HG03280 (cell line): ENCODE measurements around the gene TBC1D14.
"Not testable (repeated sequence)": the region's sequence is repeated elsewhere in the genome, so short reads cannot be mapped to it uniquely, and the experiment has no call there.

ENCODE experiments used
- ATAC-seq: cut with Tn5 transposase; IDR thresholded peaks from one replicate; pipeline ENCODE4 v1.9.1; 2021; ENCODE audit warnings: mild to moderate bottlenecking, moderate library complexity; ENCODE audit not compliant: unreplicated experiment

TBC1D14 gene

GRCh38 chr4:6889736-6890324 lies 19.8 kb upstream of the TBC1D14 start:
- no peak for ATAC-seq

DNA sequence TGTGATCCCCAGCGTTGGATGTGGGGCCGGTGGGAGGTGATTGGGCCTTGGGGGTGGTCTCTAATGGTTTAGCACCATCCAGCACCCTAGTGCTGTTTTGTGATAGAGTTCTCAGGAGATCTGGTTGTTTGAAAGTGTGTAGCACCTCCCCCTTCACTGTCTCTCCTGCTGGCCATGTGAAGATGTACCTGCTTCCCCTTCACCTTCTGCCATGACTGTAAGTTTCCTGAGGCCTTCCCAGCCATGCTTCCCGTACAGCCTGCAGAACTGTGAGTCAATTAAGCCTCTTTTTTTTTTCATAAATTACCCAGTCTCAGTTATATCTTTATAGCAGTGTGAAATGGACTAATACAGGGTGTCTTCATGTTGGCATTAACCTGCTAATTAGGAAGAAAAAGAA lies 19.3 kb upstream of the TBC1D14 start:
- no peak for ATAC-seq

DNA sequence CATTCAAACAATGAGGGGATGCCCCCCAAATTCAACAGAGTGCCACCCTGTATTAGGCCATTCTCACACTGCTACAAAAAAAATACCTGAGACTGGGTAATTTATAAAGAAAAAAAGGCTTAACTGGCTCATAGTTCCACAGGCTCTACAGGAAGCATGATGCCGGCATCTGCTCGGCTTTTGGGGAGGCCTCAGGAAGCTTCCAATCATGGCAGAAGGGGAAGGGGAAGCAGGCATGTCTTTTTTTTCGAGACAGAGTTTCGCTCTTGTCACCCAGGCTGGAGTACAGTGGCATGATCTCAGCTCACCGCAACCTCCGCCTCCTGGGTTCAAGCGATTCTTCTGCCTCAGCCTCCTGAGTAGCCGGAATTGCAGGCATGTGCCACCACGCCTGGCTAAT lies 18.7 kb upstream of the TBC1D14 start:
- ATAC-seq: not testable (repeated sequence)

GRCh38 chr4:6891436-6892170 lies 18.0 kb upstream of the TBC1D14 start:
- ATAC-seq: no peak

DNA sequence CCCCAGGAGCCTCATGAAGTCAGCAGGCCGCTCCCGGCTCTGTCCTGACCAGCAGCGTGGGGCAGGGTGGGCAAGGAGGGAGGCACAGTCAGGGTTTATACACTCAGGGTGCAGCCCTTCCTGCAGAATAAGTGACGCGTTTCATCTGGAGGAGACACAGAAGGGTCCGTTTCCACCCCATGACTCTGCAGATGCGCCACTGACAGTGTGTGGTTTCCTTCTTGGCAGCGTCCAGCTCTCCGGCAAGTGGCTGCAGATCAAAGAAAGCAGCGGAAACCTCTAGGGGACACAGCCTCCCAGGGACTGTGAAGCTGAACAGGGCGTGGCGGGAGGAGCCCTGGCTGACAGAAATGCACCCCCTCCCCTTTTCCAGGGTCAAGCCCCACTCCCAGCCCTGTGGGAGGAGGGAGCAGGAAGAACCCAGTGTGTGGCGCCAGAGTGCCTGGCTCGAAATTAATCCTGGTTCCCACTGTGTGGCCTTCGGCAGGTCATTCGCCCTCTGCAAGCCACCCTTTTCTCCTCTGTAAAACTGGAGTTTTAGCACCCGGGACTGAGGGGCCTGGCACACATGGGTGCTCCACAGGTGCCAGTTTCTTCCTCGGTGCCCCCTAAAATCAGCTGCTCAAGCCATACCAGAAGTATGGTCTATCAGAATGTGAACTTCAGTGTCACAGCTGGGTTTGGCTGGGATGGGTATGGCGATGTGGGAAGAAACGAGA lies 17.3 kb upstream of the TBC1D14 start:
- no peak for ATAC-seq

GRCh38 chr4:6892909-6893202 lies 16.8 kb upstream of the TBC1D14 start:
- ATAC-seq: no peak

DNA sequence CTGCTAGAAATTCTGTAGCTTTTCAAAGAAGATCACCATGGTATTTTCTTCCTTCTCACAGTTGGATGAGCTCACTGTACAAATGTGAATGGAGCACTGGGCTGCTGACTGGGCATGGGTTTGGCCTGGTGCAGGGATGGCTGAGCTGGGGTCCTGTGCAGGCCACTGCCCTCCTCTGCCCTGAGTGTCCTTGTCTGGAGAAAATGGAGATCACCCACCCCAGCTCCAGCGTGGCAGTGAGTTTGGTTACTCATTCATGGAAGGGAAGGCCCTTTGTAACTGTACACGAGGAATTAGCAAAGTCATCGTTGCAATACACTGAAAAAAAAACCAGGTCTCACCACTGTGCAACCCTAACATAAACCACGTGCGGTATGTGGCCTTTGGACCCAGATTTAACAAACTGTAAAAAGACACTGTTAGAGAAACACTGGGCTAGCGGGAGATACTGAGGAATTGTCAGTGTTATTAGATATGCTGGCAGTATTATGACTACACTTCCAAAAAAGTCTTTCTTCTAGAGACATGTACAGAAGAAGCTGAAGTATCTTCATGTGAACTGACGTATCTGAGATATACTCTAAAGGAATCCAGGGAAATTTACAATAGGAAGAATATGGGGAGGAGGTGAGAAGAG lies 16.1 kb upstream of the TBC1D14 start:
- no peak for ATAC-seq

DNA sequence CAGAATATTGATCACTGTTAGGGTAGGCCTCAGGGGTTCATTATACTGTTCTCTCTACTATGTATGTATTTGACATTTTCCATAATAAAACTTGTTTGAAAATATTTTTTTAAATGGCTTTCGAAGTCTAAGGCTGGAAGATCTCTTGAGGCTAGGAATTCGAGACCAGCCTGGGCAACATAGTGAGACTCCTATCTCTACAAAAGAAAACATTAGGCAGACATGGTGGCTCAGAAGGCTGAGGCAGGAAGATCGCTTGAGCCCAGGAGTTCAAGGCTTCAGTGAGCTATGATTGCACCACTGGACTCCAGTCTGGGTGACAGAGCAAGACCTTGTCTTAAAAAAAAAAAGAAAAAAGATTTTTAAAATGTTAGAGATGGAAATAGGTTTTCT lies 15.5 kb upstream of the TBC1D14 start:
- no peak for ATAC-seq

DNA sequence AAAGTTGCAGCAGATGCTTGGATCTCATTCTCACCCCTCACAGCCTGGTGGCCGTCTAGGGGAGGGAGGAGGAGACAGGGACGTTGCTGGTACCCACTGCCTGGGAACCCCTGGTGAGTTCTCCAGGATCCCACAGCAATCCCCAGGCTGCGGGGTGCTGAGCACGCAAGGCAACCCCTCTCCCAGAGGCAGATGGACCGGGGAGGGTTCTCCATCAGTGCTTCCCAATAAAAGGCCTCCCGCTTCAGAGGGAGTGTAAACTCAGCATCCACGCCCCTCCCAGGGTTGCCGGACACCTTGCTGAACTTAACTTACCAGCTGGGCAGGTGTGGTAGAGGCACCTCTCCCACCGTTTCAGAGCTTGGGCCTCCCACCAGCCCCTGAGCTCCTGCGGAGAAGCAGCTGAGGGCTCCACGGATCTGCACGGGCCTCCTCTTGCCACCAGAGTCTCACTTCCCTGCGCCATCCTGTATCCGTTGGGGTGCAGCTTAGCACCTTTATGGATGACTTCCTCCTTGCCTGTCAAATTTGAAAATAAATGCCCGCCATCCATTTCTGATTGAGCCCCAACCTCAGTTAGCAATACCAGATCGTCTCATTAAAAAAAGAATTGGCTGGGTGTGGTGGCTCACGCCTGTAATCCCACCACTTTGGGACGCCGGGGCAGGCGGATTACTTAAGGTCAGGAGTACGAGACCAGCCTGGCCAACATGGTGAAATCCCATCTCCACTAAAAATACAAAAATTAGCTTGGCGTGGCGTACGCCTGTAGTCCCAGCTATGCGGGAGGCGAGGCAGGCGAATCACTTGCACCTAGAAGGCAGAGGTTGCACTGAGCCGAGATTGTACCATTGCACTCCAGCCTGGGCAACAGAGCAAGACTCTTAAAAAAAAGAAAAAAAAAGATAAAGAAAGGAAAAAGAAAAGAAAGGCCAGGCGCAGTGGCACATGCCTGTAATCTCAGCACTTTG lies 14.8 kb upstream of the TBC1D14 start:
- ATAC-seq: no peak

GRCh38 chr4:6896035-6896434 lies 13.6 kb upstream of the TBC1D14 start:
- ATAC-seq: no peak

DNA sequence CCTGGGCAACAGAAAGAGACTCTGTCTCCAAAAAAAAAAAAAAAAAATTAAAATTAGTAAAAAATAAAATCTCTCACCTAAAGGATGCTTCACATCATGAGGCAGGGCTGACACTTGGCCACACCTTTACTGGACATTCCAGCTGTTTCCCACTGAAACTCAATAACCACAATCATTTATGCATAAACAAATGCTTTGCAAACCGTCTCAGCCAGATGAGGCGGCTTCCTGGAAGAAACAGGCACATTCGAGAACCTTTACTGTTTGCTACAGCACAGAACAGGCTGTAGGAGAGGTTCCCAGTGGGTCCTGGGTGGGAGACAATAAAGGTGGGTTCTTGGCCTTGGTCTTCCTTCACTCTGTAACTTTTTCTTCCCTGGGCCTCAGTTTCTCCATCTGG lies 10.9 kb upstream of the TBC1D14 start:
- no peak for ATAC-seq

GRCh38 chr4:6900181-6900812 lies 9.3 kb upstream of the TBC1D14 start:
- ATAC-seq: no peak

DNA sequence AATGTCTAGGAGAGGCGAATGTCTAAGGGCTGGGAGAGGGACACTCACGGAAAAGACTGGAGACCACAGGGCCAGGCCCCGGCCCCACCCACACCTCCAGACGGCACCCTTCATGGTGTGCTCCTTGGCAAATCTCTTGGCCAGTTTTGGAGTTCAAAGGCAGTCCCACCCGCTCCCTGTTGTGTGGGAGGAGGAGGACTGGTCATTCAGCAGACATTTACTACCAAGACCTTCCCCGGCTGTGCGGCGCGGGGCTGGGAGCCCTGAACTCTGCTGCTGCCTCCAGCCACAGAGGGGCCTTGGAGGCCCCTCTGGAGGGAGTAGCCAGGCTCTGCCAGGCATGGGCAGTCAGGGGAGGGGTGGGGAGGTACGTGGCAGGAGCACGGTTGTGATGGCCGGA lies 8.7 kb upstream of the TBC1D14 start:
- no peak for ATAC-seq

DNA sequence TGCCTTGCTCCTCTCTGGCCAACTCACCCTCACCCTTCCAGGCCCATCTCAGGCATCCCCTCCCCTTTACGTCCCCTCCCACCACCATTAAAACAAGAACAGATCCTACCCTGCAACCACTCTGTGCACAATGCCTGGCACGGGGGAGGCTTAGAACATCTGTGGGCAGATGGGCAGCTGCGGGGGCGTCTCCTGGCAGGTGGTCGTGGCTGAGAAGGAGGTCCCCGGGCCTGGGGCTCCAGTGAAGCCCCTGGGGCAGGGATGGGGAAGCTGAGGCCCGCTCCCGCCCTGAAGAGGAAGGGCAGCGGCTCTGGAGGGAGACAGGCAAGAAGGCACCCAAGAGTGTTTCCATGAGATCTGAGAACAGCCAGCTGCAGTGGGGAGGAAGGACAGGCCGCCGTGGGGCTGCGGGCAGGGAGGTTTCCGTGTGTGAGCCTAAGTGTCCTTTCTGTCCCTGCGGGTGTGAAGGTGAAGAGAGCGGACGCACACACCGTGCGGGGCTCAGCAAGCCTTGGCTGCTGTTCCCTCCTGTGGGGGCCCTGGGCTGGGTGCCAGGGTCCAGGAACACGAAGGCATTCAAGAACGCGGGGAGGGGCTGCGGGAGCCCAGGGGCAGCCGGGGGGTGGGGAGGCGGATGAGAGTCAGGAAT lies 7.8 kb upstream of the TBC1D14 start:
- ATAC-seq: no peak

DNA sequence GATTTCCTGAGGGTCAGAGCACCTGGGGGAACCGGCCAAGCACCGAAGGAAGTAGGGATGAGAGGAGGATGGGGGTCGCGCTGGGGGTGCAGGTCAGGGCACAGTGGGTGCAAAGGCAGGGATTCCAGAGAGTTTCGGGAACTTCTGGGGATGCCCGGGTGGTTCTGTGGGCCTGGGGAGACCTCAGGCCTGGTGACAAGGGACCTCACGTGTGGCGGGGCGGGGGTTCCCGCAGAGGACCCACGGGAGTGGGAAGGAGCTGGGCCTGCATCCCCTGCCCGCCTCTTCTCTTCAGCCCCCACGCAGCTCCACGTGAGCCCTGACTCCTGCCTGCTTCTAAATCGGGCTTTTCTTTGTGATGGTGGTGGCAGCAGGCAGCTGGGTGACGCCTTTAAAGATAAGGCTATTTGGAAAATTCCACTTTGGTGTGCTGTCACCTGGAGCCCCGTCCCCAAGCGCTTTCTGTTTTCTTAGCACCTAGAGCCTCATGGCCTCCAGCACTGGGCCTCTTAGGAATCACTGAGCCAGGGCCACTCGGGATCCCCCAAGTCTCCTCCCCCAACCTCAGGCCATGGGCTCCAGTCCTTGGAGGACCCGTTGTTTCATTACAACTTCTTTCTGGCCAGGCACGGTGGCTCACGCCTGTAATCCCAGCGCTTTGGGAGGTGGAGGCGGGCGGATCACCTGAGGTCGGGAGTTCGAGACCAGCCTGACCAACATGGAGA lies 7.1 kb upstream of the TBC1D14 start:
- no peak for ATAC-seq

- ATAC-seq: no peak
Observed at GRCh38 chr4:6905516-6906445, 3.8 kb upstream of the TBC1D14 start.

DNA sequence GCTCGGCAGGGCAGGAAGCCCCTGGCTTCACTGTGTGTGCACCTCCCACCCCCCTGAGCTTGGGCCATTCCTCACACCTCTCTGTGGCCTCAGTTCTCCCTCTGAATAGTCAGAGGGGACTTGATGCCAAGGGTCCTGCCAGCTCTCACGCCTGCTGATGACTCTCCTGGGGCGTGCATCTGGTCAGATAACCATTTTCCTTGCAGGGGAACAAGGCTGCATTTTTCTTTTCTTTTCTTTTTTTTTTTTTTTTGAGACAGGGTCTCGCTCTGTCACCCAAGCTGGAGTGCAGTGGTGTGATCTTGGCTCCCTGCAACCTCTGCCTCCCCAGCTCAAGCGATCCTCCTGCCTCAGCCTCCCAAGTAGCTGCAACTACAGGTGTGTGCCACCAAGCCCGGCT lies 3.1 kb upstream of the TBC1D14 start:
- not testable (repeated sequence) for ATAC-seq

DNA sequence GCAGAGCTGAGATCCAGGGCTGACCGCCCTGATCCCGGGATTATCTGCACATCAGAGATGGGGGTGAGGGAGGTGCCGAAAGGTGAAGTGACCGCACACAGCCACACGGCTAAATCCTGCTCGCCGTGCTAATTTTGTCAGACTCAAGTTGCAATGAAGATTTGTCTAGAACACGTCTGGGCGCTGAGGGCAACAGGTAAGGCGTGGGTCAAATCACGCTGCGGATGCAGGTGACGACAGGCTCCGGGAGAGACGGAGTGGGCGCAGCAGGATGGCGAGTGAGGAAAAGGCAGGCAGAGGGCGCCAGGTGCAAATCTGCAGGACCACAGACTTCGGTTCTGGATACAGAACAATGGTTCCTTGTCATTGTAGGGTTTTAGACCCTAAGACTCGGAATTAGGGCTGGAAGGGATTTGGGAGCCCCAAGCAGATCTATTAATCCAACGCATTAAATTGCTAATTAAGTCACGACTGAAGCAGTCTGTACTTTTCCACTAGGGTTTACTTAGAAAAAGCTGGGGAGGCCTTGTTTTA lies 1.9 kb upstream of the TBC1D14 start:
- no peak for ATAC-seq
